Adrenal gland (tissue), 12 donors: ENCODE data around the gene PTPRN2. TPM values are rescaled to one million over a fixed set of nuclear protein-coding genes. Genes with fewer than 3 reads are reported as not detected.

Experiments
- DNase-seq, 7 donors: peaks; one replicate each; pipeline ENCODE4 v3.0.0-alpha.2; 2019 to 2020
- H3K27ac ChIP-seq, 5 donors: fragments of 200-600 bp; sonication (generic) in 4 of 5; 1 replicate in 3 of 5; 2 replicates in 2 of 5; pipeline versions ENCODE4 v1.5.1 to v1.8.0; 2016 to 2020; ENCODE audit warnings: mild to moderate bottlenecking in 1 of 5
- H3K27me3 ChIP-seq: fragments of 200-600 bp; 2 replicates; pipeline ENCODE4 v1.8.0; 2021
- H3K36me3 ChIP-seq, 2 donors: fragments of 200-600 bp; replicated peaks in 1 of 2; 1 replicate in 1 of 2; 2 replicates in 1 of 2; pipeline versions ENCODE4 v1.5.1 to v1.8.0; 2018 to 2022
- H3K4me1 ChIP-seq, 2 donors: fragments of 200-600 bp; replicated peaks in 1 of 2; 1 replicate in 1 of 2; 2 replicates in 1 of 2; pipeline versions ENCODE4 v1.5.1 to v1.8.0; 2018 to 2021
- H3K4me3 ChIP-seq, 4 donors: fragments of 200-600 bp; sonication (generic) in 3 of 4; one replicate each; pipeline ENCODE4 v1.5.1; 2016 to 2018
- H3K9me3 ChIP-seq, 3 donors: fragments of 200-600 bp; sonication (generic) in 1 of 3; replicated peaks in 1 of 3; 1 replicate in 2 of 3; 2 replicates in 1 of 3; pipeline versions ENCODE4 v1.5.1 to v1.8.0; 2016 to 2021
- POLR2A ChIP-seq, 2 donors: fragments of 450-650 bp; IDR thresholded peaks; one replicate each; pipeline ENCODE4 v1.6.1; 2017; ENCODE audit warnings: antibody characterized with exemption in 2 of 2, mild to moderate bottlenecking in 2 of 2, moderate library complexity in 1 of 2
- WGBS, 4 donors: extraction: QIAGEN DNeasy Blood & Tissue Kit in 2 of 4; methylation state at CpG; one replicate each; pipeline versions ENCODE4 v1.1.5 to v1.1.7; 2013 to 2017; 5-methylcytosine and 5-hydroxymethylcytosine counted together
- intact Hi-C, 2 donors: fragments of 100-400 bp; cut with DNase I; formaldehyde crosslinking; loops; one replicate each; pipeline versions ENCODE4 v1.14.1 to v1.15.0; 2022 to 2023
- polyA plus RNA-seq, 3 donors: library from polyadenylated mRNA; stranded (reverse); fragments of 200-250 nt in 2 of 3; fragments of 350-450 nt in 1 of 3; fragmentation: Illumina TruSeq in 1 of 3; extraction: RNeasy Lipid Tissue Mini Kit (QIAGEN cat#74804) in 1 of 3; gene quantifications; one replicate each; pipeline ENCODE4 v1.2.3, GENCODE V29; 2013 to 2014
- total RNA-seq, 9 donors: library from RNA; depleted of rRNA in 4 of 9; stranded (reverse); fragments of >200 nt in 4 of 9; fragments of 120-200 nt in 1 of 9; fragmentation: NEBNext Ultra II Directional in 1 of 9; extraction: Animal tissue kit (Norgen Biotek cat#: 25700) in 1 of 9; gene quantifications; one replicate each; pipeline versions ENCODE4 v1.1.0 to v1.2.4, GENCODE V29; 2013 to 2023
- TF ChIP-seq, protein P1 (sequence below), 6 experiments: fragments of 450-650 bp in 4 of 6; fragments of 200-600 bp in 2 of 6; sonication (generic) in 1 of 6; IDR thresholded peaks; 1 replicate in 5 of 6; 2 replicates in 1 of 6; pipeline versions ENCODE4 v1.5.1 to v1.8.0; 2016 to 2021; ENCODE audit warnings: antibody characterized with exemption in 6 of 6, mild to moderate bottlenecking in 2 of 6, moderate library complexity in 1 of 6
- donor health status: healthy with polysubstance abuse.
- donor health status: Bipolar disorder and iron deficiency.
- donor health status: DM: yes; HTN: yes; CAD: no.
- donor health status: DM: no; HTN: no; CAD: no.
- donor health status: DM: no; HTN: no; CAD: no.
- donor health status: DM: yes; HTN: yes; CAD: no.

The PTPRN2 gene
- total and polyA plus RNA-seq, 12 donors: 2.2 to 16.2 (median 3.4) TPM

DNA sequence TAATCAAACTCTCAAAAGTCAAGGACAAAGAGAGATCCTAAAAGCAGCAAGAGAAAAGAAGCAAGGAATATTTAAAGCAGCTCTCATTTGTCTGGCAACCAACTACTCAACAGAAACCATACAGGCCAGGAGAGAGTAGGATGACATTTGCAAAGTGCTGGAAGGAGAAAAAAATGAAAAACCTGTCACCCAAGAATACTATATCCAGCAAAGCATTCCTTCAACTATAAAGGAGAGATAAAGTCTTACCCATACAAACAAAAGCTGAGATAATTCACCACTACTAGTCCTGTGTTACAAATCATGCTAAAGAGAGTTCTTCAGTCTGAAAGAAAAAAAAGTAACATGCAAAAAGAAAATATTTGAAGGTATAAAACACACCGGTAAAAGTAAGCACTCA, 357.7 kb downstream of the PTPRN2 start:
- no peak for DNase-seq
- intact Hi-C loops: no loop called here
- H3K4me1 ChIP-seq: no peaks in the 10 kb centered on the region
- TF ChIP-seq, protein P1, sequence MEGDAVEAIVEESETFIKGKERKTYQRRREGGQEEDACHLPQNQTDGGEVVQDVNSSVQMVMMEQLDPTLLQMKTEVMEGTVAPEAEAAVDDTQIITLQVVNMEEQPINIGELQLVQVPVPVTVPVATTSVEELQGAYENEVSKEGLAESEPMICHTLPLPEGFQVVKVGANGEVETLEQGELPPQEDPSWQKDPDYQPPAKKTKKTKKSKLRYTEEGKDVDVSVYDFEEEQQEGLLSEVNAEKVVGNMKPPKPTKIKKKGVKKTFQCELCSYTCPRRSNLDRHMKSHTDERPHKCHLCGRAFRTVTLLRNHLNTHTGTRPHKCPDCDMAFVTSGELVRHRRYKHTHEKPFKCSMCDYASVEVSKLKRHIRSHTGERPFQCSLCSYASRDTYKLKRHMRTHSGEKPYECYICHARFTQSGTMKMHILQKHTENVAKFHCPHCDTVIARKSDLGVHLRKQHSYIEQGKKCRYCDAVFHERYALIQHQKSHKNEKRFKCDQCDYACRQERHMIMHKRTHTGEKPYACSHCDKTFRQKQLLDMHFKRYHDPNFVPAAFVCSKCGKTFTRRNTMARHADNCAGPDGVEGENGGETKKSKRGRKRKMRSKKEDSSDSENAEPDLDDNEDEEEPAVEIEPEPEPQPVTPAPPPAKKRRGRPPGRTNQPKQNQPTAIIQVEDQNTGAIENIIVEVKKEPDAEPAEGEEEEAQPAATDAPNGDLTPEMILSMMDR (IDR thresholded peaks at IDR 0.05): no peak
- no peak for TF ChIP-seq POLR2A (IDR thresholded peaks at IDR 0.05)
- H3K36me3 ChIP-seq: no peaks in the 10 kb centered on the region
- WGBS, 4 donors: 93 to 100% (median 94%) methylated on average over 1 of the region's 1 CpG
- no peaks in the 10 kb centered on the region for H3K9me3 ChIP-seq
- H3K27ac ChIP-seq: no peak overlapping the region
- H3K4me3 ChIP-seq: no peak overlapping the region
- no peaks in the 10 kb centered on the region for H3K27me3 ChIP-seq

DNA sequence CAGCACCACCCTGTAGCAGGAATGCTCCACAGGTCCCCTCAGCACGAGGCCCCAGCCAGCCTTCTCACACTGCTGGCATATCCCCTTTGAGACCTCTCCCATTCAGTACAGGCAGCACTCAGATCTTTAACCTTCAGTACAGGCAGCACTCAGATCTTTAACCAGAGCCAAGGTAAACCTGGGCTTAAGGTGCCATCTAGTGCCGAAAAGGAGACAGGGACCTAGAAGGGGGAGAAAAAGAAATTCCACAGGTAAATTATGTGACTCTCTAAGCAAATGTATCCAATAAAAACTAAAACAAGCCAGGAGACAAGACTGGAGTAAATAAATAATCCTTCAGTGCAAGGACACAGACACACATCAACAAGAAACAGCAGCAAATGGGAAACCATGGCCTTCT, 358.6 kb downstream of the PTPRN2 start:
- WGBS, 4 donors: 24 to 49% (median 34%) methylated on average over 2 of the region's 2 CpGs
- Histone ChIP-seq H3K27me3 (no peaks in the 10 kb centered on the region), H3K4me3 (no peak overlapping the region), H3K4me1 (no peaks in the 10 kb centered on the region), H3K27ac (no peak overlapping the region), H3K9me3 (no peaks in the 10 kb centered on the region), H3K36me3 (no peaks in the 10 kb centered on the region)
- TF ChIP-seq, protein P1 (IDR thresholded peaks at IDR 0.05): no peak
- TF ChIP-seq POLR2A (IDR thresholded peaks at IDR 0.05): no peak
- intact Hi-C loops: no loop called here
- no peak for DNase-seq

DNA sequence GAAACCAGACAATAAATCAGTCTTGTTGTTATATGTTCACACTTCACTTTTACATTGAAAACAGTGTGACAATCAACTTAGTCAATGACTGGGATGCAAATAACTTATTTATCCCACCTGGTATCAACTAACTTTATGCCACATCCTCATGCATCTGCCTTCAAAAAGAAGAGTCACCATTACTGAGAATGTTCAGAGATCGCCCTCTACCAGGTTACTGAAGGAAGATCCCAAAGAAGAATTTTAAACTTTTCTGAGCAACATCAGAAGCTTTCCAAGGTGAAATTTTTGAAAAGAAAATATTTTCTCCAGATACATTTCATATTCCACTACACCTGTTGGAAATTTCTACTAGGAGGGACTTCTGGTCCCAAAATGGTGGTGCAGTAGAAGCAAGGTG, 359.5 kb downstream of the PTPRN2 start:
- no peaks in the 10 kb centered on the region for H3K4me1 ChIP-seq
- no peak overlapping the region for H3K4me3 ChIP-seq
- no peak overlapping the region for H3K27ac ChIP-seq
- no peaks in the 10 kb centered on the region for H3K27me3 ChIP-seq
- WGBS, 4 donors: 84 to 95% (median 89%) methylated on average over 1 of the region's 1 CpG
- DNase-seq: no peak
- no peaks in the 10 kb centered on the region for H3K36me3 ChIP-seq
- no peak for TF ChIP-seq POLR2A (IDR thresholded peaks at IDR 0.05)
- TF ChIP-seq, protein P1 (IDR thresholded peaks at IDR 0.05): no peak
- intact Hi-C loops: no loop called here
- H3K9me3 ChIP-seq: no peaks in the 10 kb centered on the region

DNA sequence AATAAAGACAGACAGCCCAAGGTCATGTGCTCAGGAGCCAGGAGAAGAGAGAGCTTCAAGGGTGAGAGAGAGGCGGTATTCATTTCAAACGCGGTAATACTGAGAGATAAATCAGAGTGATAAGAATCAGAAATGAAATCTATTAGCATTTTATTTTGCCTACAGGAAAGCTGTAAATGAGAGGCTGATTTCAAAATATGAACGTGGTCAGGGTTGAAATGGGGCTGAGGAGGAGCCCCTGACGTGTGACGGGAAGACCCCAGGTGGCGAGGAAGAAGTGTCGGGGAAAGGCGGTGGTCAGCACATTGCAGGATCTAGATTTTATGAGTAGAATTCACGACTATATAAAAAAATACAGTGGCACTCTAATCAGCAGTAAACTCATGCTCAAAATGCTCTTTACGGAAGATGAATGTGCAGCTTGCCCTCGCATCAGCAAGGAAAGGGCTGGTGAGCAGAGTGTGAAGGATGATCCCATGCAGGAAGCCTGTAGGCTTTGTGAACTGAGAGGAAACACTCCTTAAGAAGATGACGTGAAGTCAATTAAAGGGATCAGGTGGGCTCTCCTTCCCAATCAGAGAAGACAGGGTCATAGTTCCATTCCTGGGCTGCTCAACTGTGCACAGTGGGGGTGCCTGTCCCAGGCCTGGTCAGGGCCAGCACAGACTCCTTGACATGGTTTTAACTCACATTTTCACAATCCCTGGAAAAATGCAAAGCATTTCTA, 360.2 kb downstream of the PTPRN2 start:
- intact Hi-C loops: no loop called here
- no peak overlapping the region for H3K27ac ChIP-seq

More for the DNA sequence above, 360.2 kb downstream of the PTPRN2 start:
- TF ChIP-seq POLR2A (IDR thresholded peaks at IDR 0.05): no peak
- TF ChIP-seq, protein P1 (IDR thresholded peaks at IDR 0.05): no peak
- H3K27me3 ChIP-seq: no peaks in the 10 kb centered on the region
- 62 to 73% (median 65%) methylated on average over 13 of the region's 13 CpGs for WGBS, 4 donors
- no peaks in the 10 kb centered on the region for H3K36me3 ChIP-seq
- H3K4me1 ChIP-seq: no peaks in the 10 kb centered on the region
- H3K4me3 ChIP-seq: no peak overlapping the region
- no peak for DNase-seq
- no peaks in the 10 kb centered on the region for H3K9me3 ChIP-seq
